HG03432 (cell line): Measurements from ENCODE around the gene VPS26A.
"Not testable (repeated sequence)": the region's sequence is repeated elsewhere in the genome, so short reads cannot be mapped to it uniquely, and the experiment has no call there.

Experiments
- ATAC-seq: cut with Tn5 transposase; IDR thresholded peaks from one replicate; pipeline ENCODE4 v1.9.1; 2021; ENCODE audit warnings: mild to moderate bottlenecking, moderate library complexity; ENCODE audit not compliant: unreplicated experiment

The VPS26A gene

DNA sequence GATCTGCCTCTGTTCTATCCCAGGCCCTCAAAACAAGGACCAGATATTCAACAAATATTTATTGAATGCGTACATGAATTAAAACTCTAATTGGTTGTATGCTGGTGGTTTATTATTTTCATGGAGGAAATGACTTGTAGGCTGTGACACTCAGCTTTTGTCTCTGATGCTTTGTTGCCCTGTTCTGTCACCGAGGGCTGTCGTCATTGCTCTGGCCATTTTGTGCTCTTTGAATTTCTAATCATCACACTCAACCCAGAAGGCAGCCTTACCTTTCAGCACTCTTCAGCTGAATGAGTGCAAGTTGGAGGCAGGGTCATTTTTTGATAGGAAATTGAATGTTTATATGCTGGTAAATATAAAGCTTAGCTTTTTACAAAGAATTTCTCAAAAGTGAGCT, 21.5 kb upstream of the VPS26A start:
- ATAC-seq, result no peak

DNA sequence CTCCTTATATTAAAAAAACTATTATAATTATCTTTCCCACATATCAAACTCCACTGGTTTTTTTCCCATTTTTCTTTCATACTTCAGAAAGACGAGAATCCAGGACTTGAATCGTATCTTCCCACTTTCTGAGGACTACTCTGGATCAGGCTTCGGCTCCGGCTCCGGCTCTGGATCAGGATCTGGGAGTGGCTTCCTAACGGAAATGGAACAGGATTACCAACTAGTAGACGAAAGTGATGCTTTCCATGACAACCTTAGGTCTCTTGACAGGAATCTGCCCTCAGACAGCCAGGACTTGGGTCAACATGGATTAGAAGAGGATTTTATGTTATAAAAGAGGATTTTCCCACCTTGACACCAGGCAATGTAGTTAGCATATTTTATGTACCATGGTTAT, 20.2 kb upstream of the VPS26A start:
- no peak for ATAC-seq

DNA sequence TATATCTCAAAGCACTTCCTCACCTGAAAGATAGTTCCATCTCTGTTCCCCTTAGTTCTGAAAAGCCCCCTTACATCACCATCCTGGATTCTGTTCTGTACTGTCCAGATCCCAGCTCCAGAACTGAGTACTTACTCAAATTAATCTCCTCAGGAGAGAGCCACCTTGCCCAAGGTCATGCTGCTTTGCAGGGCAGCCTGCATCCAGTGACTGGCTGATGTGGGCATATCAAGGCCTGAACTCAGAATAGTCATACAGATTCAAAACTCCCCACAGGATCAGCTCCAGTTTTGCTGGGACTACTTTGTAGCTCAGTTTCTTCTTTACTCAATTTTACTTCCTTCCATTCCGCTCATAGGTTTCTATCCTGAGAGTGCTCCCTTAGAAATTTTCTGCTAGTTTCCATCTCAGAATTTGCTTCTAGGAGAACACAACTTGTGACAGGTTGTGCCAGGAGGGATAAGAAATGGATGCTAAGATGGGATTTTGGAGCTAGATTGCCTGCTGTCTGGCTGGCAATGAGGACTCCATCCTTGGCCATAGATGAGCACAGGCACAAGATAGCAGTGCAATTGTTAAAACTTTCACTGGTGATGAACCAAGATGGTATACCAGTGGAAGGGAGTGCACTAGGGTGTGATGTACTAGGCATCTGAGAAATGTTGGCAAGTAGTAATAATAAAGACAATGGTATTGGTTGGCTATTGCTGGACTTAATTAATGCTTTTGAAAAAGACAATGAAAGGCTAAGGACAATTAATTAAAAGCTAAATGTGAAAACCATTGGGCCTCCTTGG, 18.8 kb upstream of the VPS26A start:
- no peak for ATAC-seq

DNA sequence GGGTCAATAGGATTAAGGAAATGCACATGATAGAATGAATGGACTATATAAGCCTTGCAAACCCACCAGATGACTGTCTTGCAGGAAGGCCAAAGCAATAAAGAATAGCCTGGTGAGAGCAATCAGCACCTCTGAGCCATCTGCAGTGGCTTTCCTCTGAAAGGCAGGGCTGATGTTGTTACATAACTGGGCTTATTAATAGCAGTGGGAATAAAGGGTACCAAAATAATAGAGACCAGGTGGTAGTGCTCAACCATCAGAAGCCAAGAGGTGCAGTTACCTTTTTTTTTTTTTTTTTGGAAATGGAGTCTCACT, 16.8 kb upstream of the VPS26A start:
- ATAC-seq, result no peak

DNA sequence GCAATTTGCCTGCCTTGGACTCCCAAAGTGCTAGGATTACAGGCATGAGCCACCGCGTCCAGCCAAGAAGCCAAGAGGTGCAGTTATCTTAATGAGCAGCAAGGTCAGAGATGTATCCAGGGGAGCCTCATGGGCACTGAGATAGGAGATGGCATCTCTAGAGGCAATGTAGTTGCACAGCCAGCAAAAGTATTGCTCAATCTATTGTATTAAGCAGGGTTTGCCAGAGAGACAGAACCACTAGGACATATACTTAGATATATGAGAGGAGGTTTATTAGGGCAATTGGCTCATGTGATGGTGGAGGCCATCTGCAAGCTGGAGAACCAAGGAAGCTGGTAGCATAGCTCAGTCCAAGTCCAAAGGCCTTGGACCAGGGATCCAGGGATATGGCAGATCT, 16.3 kb upstream of the VPS26A start:
- no peak for ATAC-seq

DNA sequence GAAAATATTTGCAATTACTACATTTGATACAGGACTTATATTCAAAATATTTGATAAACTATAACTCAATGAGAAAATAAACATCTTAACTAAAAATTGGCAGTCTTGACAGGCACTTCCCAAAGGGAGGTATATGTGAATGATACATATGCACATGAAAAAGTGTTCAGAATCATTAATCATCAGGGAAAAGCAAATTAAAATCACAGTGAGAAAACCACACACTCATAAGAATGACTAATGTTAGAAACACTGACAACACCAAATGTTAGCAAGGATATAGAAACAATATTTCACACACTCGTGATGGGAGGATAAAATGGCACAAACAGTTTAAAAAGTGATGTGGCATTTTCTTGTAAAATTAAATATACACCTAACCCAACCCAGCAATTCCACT, 4.1 kb upstream of the VPS26A start:
- no peak for ATAC-seq

DNA sequence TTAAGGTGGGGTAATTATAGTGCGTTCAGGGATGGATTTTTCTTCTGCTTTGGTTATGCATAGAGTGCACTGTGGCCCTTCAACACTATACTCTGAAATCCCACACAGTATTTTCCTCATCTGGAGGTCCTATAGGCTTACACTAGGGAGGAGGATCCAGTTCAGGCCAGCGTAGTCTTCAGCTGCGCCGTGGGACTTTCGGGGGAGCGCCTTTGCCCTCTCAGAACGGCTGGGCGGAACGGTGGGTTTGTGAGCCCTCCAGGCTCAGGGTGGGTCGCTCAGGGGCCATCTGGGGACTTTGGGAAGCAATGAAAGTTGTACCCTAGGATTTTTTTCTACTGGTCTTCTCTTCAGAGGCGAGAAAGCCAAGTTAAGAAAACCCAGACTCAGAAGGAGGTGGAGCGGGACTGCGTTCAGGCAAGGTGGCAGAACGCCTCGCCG, 652 bp upstream of the VPS26A start:
- peak; percentile 61 for ATAC-seq

DNA sequence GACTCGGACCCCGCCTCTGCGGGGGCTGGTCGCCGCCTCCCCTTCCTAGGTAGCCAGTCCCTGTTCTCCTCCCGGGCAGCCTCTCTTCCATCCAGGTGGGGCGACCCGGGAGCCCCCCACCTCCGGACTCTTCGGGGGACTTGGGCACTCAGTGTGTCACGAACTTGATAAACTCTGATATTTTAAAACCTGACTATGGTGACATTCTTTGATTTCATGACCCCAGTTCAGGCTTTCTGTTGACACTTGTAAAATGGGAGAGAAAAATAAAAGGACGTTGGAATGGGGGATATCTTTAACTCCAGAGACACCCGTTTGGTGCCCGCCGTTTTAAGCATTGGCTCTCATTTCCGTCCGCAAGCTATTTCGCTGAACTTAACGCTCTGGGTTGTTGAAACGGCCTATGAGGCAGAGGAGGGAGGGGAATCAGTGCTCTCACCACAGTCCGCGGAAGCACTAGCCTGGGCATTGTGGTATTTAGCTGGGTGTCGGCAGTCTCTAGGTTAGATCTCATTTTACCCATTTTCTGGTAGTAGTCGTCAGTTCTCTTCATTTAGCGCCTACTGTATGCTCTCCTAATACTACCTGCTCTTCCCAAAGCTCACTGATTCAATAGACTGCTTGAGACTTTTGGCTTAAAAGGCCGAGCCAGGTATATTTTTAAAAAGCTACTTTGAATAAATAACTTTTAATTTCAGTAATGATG, 738 bp downstream of the VPS26A start:
- ATAC-seq, result peak; percentile 35

DNA sequence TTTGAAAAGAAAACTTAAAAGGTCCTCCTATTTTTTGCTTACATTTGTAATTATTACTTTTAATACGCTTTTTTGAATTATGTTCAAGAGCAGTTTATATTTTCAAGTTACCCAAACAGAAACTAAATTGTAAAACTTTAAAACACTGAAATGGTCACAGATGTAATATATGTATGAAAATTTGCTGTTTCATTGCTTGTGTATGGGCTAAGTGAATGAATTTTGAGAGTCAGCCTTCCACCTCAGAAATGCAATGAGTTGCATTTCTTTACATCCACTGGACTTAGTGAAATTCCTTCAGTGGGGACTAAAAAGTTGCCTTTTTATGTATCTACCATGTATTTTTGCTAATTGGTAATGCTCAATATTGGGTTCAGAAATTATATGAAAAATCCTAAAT, 1.6 kb downstream of the VPS26A start:
- no peak for ATAC-seq

DNA sequence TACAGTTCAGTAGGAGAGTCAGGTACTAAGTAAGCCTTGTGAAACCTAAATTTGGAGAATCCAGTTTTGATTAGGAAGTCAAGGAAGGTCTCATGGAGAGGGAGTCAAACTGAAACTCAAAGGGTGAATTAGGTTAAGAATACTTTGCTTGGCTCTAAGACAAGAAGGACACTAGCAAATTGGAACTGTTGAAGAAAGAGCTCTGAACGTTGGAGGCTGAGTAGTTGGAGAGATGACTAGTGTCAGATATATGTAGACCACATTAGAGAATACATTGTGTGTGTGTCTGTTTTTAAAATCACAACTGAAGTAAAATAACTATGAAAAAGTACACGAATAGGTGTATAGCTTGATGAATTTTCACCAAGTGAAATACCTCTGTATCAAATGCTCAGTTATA, 6.3 kb downstream of the VPS26A start:
- no peak for ATAC-seq

DNA sequence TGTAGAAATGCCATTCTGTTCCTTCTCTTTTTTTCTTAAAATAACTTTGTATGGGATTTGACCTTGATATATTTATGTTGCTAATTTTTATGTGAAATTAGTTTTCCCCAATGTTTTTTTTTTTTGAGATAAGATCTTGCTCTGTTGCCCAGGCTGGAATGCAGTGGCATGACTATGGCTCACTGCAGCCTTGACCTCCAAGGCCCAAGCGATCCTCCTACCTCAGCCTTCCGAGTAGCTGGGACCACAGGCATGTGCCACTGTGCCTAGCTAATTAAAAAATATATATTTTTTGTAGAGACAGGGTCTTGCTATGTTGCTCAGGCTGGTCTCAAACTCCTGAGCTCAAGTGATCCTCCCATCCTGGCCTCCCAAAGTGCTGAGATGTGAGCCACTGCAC, 16.0 kb downstream of the VPS26A start:
- ATAC-seq, result no peak

DNA sequence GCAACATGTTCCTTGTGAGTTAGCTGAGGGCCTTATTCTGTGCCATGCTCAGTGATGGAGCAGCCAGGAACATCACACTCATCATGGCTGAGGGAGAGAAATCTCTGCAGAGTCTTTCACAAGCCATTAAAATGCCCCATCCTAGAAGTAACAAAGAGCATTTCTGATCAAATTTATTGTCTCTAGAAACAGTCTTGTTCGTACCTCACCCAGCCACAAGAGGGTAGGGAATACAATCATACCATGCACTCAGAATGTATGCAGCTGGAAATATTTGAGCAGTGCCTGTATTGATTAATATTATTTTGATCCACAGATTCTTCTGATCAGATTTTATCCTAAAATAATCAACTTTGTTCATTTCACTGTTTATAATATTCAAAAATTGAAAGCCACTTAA, 17.3 kb downstream of the VPS26A start:
- ATAC-seq, result no peak

DNA sequence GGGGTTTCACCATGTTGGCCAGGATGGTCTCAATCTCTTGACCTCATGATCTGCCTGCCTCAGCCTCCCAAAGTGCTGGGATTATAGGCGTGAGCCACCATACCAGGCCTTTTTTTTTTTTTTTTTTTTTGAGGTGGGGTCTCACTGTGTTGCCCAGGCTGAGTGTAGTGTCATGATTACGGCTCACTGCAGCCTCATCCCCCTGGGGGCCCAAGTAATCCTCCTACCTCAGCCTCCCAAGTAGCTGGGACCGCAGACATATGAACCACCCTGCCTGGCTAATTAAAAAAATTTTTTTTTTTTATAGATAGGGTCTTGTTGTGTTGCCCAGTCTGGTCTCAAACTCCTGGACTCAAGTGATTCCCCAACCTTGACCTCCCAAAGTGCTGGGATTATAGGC, 18.1 kb downstream of the VPS26A start:
- not testable (repeated sequence) for ATAC-seq

DNA sequence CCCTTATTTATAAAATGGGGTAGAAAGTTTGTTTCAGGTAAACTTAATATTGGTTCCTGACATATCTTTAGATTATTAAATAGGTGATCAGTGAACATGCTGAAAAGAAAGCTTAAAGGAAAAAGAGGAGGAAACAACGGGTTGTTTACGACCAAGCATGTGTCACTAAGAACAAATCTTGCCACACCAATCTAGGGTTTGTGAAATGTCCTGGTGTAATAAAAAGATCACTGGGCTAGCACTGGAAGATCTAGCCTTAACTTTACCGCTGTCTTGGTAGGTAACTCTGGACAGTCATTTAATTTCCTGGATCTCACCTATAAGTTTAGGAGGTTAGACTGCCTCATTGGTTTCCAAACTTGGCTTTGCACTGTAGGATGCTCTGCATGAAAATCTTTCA, 19.0 kb downstream of the VPS26A start:
- ATAC-seq, result no peak

DNA sequence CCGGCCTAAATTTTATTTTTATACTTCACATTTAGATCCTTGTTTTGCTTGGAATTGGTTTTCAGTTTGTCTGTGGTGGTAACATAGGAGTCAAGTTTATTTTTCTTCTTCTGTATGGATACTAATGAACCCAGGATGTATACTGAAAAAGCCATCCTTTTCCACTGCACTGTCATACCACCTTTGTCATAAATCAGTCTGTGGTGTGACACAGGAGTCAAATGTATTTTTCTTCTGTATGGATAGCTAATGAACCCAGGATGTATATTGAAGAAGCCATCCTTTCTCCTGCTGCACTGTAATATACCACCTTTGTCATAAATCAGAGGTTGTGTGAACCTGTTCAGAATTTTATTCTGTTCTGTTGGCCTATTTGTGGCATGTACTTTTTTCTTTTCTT, 21.4 kb downstream of the VPS26A start:
- ATAC-seq, result no peak

DNA sequence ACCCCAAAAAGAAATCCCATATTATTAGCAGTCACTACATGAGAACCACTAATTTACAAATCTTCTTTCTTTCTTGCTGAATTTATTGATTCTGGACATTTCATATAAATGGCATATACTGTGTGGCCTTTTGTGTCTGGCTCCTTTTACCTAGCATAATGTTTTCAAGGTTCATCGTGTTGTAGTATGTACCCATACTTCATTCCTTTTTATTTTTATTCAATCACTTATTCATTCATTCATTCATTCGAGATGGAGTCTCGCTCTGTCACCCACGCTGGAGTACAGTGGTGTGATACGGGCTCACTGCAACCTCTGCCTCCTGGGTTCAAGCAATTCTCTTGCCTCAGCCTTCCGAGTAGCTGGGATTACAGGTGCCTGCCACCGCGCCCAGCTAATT, 21.9 kb downstream of the VPS26A start:
- ATAC-seq, result no peak

DNA sequence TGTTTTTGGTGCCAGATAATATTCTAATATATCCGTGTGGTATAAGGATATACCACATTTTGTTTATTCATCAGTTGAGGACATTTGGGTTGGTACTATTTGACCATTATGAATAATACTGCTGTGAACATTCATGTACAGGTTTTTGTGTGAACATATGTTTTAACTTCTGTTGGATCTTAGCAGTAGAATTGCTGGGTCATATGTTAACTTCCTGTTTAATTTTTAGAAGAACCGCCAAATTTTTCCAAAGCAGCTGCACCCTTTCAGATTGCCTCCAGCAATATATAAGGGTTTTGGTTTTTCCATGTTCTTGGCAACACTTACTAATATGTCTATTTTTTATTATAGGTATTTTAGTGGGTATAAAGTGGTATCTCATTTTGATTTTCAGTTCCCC, 22.8 kb downstream of the VPS26A start:
- no peak for ATAC-seq

DNA sequence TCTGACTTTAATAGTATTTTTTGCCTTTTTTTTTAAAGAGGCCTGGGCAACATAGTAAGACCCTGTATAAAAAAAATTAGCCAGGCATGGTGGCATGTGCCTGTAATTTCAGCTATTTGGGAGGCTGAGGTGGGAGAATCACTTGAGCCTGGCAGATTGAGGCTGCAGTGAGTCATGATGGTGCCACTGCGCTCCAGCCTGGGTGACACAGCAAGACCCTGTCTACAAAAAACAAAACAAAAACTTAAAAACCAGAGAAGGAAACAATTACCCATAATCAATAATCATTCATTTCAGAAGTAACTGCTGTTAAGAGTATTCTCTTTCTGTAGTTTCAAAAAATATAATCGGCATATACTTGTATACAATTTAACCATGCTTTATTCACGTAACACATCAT, 28.0 kb downstream of the VPS26A start:
- no peak for ATAC-seq

DNA sequence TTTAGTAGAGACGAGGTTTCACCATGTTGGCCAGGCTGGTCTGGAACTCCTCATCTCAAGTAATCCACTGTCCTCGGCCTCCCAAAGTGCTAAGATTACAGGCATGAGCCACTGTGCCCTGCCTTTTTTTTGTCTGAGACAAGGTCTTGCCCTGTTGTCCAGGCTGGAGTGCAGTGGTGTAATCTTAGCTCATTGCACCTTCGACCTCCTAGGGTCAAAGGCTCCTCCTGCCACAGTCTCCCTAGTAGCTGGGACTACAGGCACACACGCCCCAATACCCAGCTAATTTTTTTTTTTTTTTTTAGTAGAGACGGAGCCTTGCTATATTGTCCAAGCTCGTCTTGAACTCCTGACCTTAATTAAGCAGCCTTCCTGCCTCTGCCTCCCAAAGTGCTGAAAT, 29.2 kb downstream of the VPS26A start:
- no peak for ATAC-seq

DNA sequence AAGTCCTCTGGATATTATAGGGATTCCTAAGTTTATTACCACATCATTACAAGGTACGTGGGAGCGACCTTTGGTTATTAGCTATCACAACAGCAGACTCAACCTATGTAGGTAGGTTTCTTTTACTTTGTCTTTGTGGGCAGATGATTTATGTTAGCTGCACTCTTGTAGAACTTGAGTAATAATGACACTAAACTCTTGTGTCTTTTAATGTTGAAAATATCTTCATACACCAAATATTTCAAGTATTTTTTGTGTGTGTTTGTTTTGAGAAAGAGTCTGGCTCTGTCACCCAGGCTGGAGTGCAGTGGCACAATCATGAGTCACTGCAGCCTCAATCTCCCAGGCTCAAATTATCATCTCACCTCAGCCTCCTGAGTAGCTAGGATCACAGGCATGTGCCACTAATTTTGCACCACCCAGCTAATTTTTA, 36.8 kb downstream of the VPS26A start:
- no peak for ATAC-seq

DNA sequence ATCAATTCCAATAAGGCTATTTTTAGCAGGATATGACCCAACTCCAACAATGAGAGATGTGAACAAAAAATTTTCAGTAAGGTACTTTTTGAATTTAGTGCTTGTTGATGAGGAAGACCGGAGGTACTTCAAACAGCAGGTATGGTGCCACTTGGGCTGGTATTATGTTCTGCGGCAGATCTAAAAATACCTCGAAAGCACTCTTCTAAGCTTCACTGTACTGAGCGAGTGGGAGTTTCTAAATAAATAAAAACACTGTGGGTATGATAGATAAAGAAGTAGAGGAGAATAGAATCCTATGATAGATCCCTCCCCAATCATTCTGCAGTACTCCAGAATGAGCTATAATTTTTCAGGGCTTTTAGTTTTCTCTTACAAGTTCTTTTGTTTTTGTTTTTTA, 44.5 kb downstream of the VPS26A start:
- ATAC-seq, result no peak

DNA sequence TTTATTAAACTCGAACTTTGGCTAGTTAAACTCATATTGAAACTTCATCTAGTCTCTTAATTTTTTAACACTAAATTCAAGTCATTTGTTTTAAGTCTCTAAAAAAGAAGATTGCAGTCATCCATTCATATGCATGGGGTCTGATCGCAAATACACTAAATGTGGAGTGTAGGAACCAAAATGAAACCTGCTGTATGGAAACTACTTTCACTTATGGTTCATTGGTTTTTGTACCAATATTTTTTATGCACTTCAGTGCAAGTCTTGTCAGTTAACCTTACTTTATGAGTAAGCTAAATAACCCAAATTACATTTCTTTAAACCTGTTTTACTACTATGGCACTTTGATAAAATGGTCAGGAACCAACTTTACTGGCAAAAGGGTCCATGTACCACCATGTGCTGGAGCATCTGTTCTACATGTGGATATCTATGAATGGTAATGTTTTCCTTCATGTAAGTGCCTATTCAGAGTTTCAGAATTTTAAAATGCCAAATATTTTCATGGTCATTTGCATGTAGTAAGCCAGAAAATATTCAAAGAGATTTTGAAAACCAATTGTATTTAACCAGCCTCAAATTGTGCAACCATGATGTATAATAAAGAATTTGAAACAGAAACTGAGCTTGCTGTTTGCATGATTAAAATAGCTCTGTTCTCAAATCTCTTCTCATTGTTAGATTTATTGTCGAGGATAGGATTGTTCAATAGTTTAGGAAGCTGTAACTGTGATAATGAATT, 48.4 kb downstream of the VPS26A start:
- ATAC-seq, result no peak
